ENCODE data around the gene RNU1-3.
"Not testable (repeated sequence)": the region's sequence is repeated elsewhere in the genome, so short reads cannot be mapped to it uniquely, and the experiment has no call there.

- TF ChIP-seq, protein P1, sequence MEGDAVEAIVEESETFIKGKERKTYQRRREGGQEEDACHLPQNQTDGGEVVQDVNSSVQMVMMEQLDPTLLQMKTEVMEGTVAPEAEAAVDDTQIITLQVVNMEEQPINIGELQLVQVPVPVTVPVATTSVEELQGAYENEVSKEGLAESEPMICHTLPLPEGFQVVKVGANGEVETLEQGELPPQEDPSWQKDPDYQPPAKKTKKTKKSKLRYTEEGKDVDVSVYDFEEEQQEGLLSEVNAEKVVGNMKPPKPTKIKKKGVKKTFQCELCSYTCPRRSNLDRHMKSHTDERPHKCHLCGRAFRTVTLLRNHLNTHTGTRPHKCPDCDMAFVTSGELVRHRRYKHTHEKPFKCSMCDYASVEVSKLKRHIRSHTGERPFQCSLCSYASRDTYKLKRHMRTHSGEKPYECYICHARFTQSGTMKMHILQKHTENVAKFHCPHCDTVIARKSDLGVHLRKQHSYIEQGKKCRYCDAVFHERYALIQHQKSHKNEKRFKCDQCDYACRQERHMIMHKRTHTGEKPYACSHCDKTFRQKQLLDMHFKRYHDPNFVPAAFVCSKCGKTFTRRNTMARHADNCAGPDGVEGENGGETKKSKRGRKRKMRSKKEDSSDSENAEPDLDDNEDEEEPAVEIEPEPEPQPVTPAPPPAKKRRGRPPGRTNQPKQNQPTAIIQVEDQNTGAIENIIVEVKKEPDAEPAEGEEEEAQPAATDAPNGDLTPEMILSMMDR (IDR thresholded peaks at IDR 0.05): not testable (repeated sequence)
- TF ChIP-seq EZH2, EZH2phosphoT487 (IDR thresholded peaks at IDR 0.05): not testable (repeated sequence)
These were observed 8.4 kb upstream of the RNU1-3 start for GRCh38 chr1:16675118-16675510.

Measured in neural progenitor cell (in vitro differentiated cells).